Measurements from ENCODE around the gene PRKCH.

The PRKCH gene

GRCh38 chr14:61525293-61526011, 204.1 kb downstream of the PRKCH start:
- Histone ChIP-seq H3K79me2 (ENCODE audit: low read length) (no peaks in the 10 kb centered on the region), H3K36me3 (replicated peaks; ENCODE audit: low read depth, low read length) (no peaks in the 10 kb centered on the region), H3K27ac (ENCODE audit: low read length) (no peak overlapping the region), H2AFZ (ENCODE audit: low read depth, low read length) (no peak overlapping the region), H3K27me3 (ENCODE audit: low read depth, low read length) (no peaks in the 10 kb centered on the region; the same call in 1 of the 2 replicates), H3K4me2 (ENCODE audit: low read length) (no peak overlapping the region), H3K4me1 (ENCODE audit: low read length) (no peaks in the 10 kb centered on the region), H3K9ac (ENCODE audit: low read length) (no peak overlapping the region), H3K9me3 (ENCODE audit: insufficient read depth, low read length) (no peaks in the 10 kb centered on the region), H4K20me1 (ENCODE audit: insufficient read depth, low read length) (no peaks in the 10 kb centered on the region), H3K4me3 (ENCODE audit: low read length) (no peak overlapping the region)
- TF ChIP-seq EZH2phosphoT487 (IDR thresholded peaks at IDR 0.05; ENCODE audit: low read depth) (no peak), CTCF (IDR thresholded peaks at IDR 0.05; ENCODE audit: low read depth, low read length) (no peak)

GRCh38 chr14:61526405-61527312, 205.3 kb downstream of the PRKCH start:
- TF ChIP-seq EZH2phosphoT487 (IDR thresholded peaks at IDR 0.05; ENCODE audit: low read depth): no peak
- no peak for TF ChIP-seq CTCF (IDR thresholded peaks at IDR 0.05; ENCODE audit: low read depth, low read length)
- no peak overlapping the region for H3K27ac ChIP-seq (ENCODE audit: low read length)
- no peak overlapping the region for H2AFZ ChIP-seq (ENCODE audit: low read depth, low read length)
- no peak overlapping the region for H3K9ac ChIP-seq (ENCODE audit: low read length)
- H3K27me3 ChIP-seq (ENCODE audit: low read depth, low read length): no peaks in the 10 kb centered on the region
- no peaks in the 10 kb centered on the region for H3K9me3 ChIP-seq (ENCODE audit: insufficient read depth, low read length)
- H3K4me3 ChIP-seq (ENCODE audit: low read length): no peak overlapping the region
- H3K36me3 ChIP-seq (replicated peaks; ENCODE audit: low read depth, low read length): no peaks in the 10 kb centered on the region
- H3K4me1 ChIP-seq (ENCODE audit: low read length): no peaks in the 10 kb centered on the region
- H4K20me1 ChIP-seq (ENCODE audit: insufficient read depth, low read length): no peaks in the 10 kb centered on the region
- no peaks in the 10 kb centered on the region for H3K79me2 ChIP-seq (ENCODE audit: low read length)
- H3K4me2 ChIP-seq (ENCODE audit: low read length): no peak overlapping the region

- Histone ChIP-seq H3K4me2 (ENCODE audit: low read length) (no peak overlapping the region), H3K9me3 (ENCODE audit: insufficient read depth, low read length) (no peaks in the 10 kb centered on the region), H3K4me3 (ENCODE audit: low read length) (no peak overlapping the region), H3K36me3 (replicated peaks; ENCODE audit: low read depth, low read length) (no peaks in the 10 kb centered on the region), H3K27me3 (ENCODE audit: low read depth, low read length) (no peaks in the 10 kb centered on the region), H4K20me1 (ENCODE audit: insufficient read depth, low read length) (no peaks in the 10 kb centered on the region), H3K79me2 (ENCODE audit: low read length) (no peaks in the 10 kb centered on the region), H2AFZ (ENCODE audit: low read depth, low read length) (no peak overlapping the region), H3K9ac (ENCODE audit: low read length) (no peak overlapping the region), H3K27ac (ENCODE audit: low read length) (no peak overlapping the region), H3K4me1 (ENCODE audit: low read length) (no peaks in the 10 kb centered on the region)
- no peak for TF ChIP-seq EZH2phosphoT487 (IDR thresholded peaks at IDR 0.05; ENCODE audit: low read depth)
- TF ChIP-seq CTCF (IDR thresholded peaks at IDR 0.05; ENCODE audit: low read depth, low read length): no peak
Observed at GRCh38 chr14:61527325-61528100, 206.1 kb downstream of the PRKCH start.
